IMR-90 (cell line): Measurements from ENCODE around the gene COL18A1. TPM values are rescaled to one million over a fixed set of nuclear protein-coding genes. Genes with fewer than 3 reads are reported as not detected.

Experiments
- ATAC-seq: fragments of 200-7000 bp; cut with Tn5 transposase; 2 replicates; pipeline ENCODE4 v1.9.1; 2020; ENCODE audit warnings: low read depth, mild to moderate bottlenecking, moderate library complexity
- BruUV-seq: library from RNA; stranded (reverse); fragments of 400-500 nt; replicated peaks from 2 replicates; lab custom pipeline; 2021; lab: Mats Ljungman, UMichigan
- CTCF ChIA-PET: fragments of 300-600 bp; formaldehyde crosslinking; extraction: SDS; loops from one replicate; lab custom pipeline; 2021; ENCODE audit warnings: antibody characterized with exemption; lab: Yijun Ruan, JAX
- POLR2A ChIA-PET: fragments of 300-600 bp; sonication (Branson Sonifier 250); formaldehyde crosslinking; loops from one replicate; lab custom pipeline; 2022; ENCODE audit warnings: antibody characterized with exemption; ENCODE audit not compliant: unreplicated experiment; lab: Charles Lee
- DNase-seq: peaks from one replicate; pipeline ENCODE4 v3.0.0; 2013
- H2AFZ ChIP-seq: replicated peaks from 2 replicates; pipeline ENCODE3; 2013; ENCODE audit warnings: low read length, mild to moderate bottlenecking; ENCODE audit not compliant: poor library complexity
- H2AK5ac ChIP-seq: 2 replicates; pipeline ENCODE4 v1.6.1; 2013; ENCODE audit warnings: low read depth, low read length, inconsistent platforms
- H2AK9ac ChIP-seq: replicated peaks from 2 replicates; pipeline ENCODE3; 2013; ENCODE audit warnings: mild to moderate bottlenecking, low read depth, low read length, moderate library complexity; ENCODE audit not compliant: poor library complexity
- H2BK120ac ChIP-seq: 2 replicates; pipeline ENCODE4 v1.6.1; 2013; ENCODE audit warnings: low read depth, low read length, inconsistent platforms
- H2BK15ac ChIP-seq: 3 replicates; pipeline ENCODE4 v1.6.1; 2013; ENCODE audit warnings: low read depth, low read length, inconsistent platforms
- H2BK20ac ChIP-seq: 2 replicates; pipeline ENCODE4 v1.6.1; 2013; ENCODE audit warnings: low read depth, mild to moderate bottlenecking, inconsistent platforms, low read length, moderate library complexity
- H2BK5ac ChIP-seq: 2 replicates; pipeline ENCODE4 v1.6.1; 2013; ENCODE audit warnings: mild to moderate bottlenecking, low read depth, low read length, inconsistent platforms; ENCODE audit not compliant: poor library complexity, severe bottlenecking
- H3K14ac ChIP-seq: replicated peaks from 2 replicates; pipeline ENCODE4 v1.6.1; 2013; ENCODE audit warnings: low read depth, low read length, inconsistent platforms
- H3K18ac ChIP-seq: 2 replicates; pipeline ENCODE4 v1.6.1; 2013; ENCODE audit warnings: low read depth, low read length, control low read depth
- H3K23ac ChIP-seq: 2 replicates; pipeline ENCODE4 v1.6.1; 2013; ENCODE audit warnings: low read depth, low read length, inconsistent platforms
- H3K27ac ChIP-seq: 2 replicates; pipeline ENCODE4 v1.5.1; 2013; ENCODE audit warnings: mild to moderate bottlenecking, control low read depth, low read length; ENCODE audit not compliant: insufficient read depth
- H3K27me3 ChIP-seq: 2 replicates; pipeline ENCODE4 v1.6.1; 2013; ENCODE audit warnings: low read length; ENCODE audit not compliant: control insufficient read depth, insufficient read depth
- H3K36me3 ChIP-seq: 2 replicates; pipeline ENCODE4 v1.6.1; 2013; ENCODE audit warnings: low read length, mixed read lengths; ENCODE audit not compliant: control insufficient read depth, insufficient read depth
- H3K4ac ChIP-seq: 2 replicates; pipeline ENCODE4 v1.6.1; 2013; ENCODE audit warnings: low read depth, low read length, inconsistent platforms
- H3K4me1 ChIP-seq: 2 replicates; pipeline ENCODE4 v1.6.1; 2013; ENCODE audit warnings: low read length, mixed read lengths; ENCODE audit not compliant: control insufficient read depth, insufficient read depth
- H3K4me2 ChIP-seq: 2 replicates; pipeline ENCODE4 v1.6.1; 2013; ENCODE audit warnings: low read depth, mild to moderate bottlenecking, control low read depth, low read length, moderate library complexity
- H3K4me3 ChIP-seq: 2 replicates; pipeline ENCODE4 v1.5.1; 2013; ENCODE audit warnings: low read depth, mild to moderate bottlenecking, control low read depth, low read length, moderate library complexity; ENCODE audit not compliant: insufficient read depth
- H3K56ac ChIP-seq: 2 replicates; pipeline ENCODE4 v1.6.1; 2013; ENCODE audit warnings: low read length, inconsistent platforms; ENCODE audit not compliant: insufficient read depth; ENCODE audit errors: extremely low read depth
- H3K79me1 ChIP-seq, 2 experiments: 2 replicates each; pipeline ENCODE4 v1.6.1; 2013; ENCODE audit warnings: low read length in 2 of 2, inconsistent platforms in 1 of 2, low read depth in 1 of 2
- H3K9ac ChIP-seq: 2 replicates; pipeline ENCODE4 v1.6.1; 2013; ENCODE audit warnings: low read depth, low read length, control low read depth
- H3K9me1 ChIP-seq: 2 replicates; pipeline ENCODE4 v1.6.1; 2013; ENCODE audit warnings: low read length, inconsistent platforms; ENCODE audit not compliant: insufficient read depth
- H3K9me3 ChIP-seq: 2 replicates; pipeline ENCODE4 v1.6.1; 2013; ENCODE audit warnings: low read length; ENCODE audit not compliant: control insufficient read depth, insufficient read depth
- H4K20me1 ChIP-seq: 2 replicates; pipeline ENCODE4 v1.6.1; 2013; ENCODE audit warnings: low read length, inconsistent platforms; ENCODE audit not compliant: insufficient read depth
- H4K5ac ChIP-seq: 2 replicates; pipeline ENCODE4 v1.6.1; 2013; ENCODE audit warnings: mild to moderate bottlenecking, low read depth, low read length, control low read depth
- H4K8ac ChIP-seq, 2 experiments: 2 replicates each; pipeline ENCODE4 v1.6.1; 2013; ENCODE audit warnings: low read depth in 2 of 2, low read length in 2 of 2, control low read depth in 1 of 2, inconsistent platforms in 1 of 2
- H4K91ac ChIP-seq: 2 replicates; pipeline ENCODE4 v1.6.1; 2013; ENCODE audit warnings: low read depth, low read length, inconsistent platforms; ENCODE audit not compliant: insufficient read depth
- BHLHE40 ChIP-seq: fragments of 150-350 bp; IDR thresholded peaks from 2 replicates; pipeline ENCODE4 v1.6.1; 2016; ENCODE audit warnings: mild to moderate bottlenecking, low read depth, low read length
- CEBPB ChIP-seq: IDR thresholded peaks from 2 replicates; pipeline ENCODE4 v1.6.1; 2012; ENCODE audit warnings: low read depth, low read length, improper control_type of control experiment
- FOS ChIP-seq: fragments of 150-350 bp; IDR thresholded peaks from 2 replicates; pipeline ENCODE4 v1.6.1; 2016; ENCODE audit warnings: low read depth, low read length
- MAFK ChIP-seq: IDR thresholded peaks from 2 replicates; pipeline ENCODE4 v1.6.1; 2012; ENCODE audit warnings: low read depth, low read length, improper control_type of control experiment
- MAZ ChIP-seq: IDR thresholded peaks from 2 replicates; pipeline ENCODE4 v1.6.1; 2012; ENCODE audit warnings: low read depth, mild to moderate bottlenecking, low read length, improper control_type of control experiment, moderate library complexity, borderline replicate concordance
- MXI1 ChIP-seq: IDR thresholded peaks from 2 replicates; pipeline ENCODE4 v1.6.1; 2012; ENCODE audit warnings: low read depth, mild to moderate bottlenecking, low read length, moderate library complexity, borderline replicate concordance
- NFE2L2 ChIP-seq: fragments of 150-350 bp; IDR thresholded peaks from 2 replicates; pipeline ENCODE4 v1.6.1; 2016; ENCODE audit warnings: low read depth, mild to moderate bottlenecking, low read length
- POLR2A ChIP-seq: IDR thresholded peaks from 2 replicates; pipeline ENCODE4 v1.6.1; 2012; ENCODE audit warnings: mild to moderate bottlenecking, low read depth, low read length
- RAD21 ChIP-seq: IDR thresholded peaks from 2 replicates; pipeline ENCODE4 v1.6.1; 2012; ENCODE audit warnings: low read length, improper control_type of control experiment
- RFX5 ChIP-seq: IDR thresholded peaks from 2 replicates; pipeline ENCODE4 v1.8.0; 2012; ENCODE audit warnings: low read depth, mild to moderate bottlenecking, low read length, moderate library complexity
- SMC3 ChIP-seq: fragments of 150-350 bp; IDR thresholded peaks from 2 replicates; pipeline ENCODE4 v1.6.1; 2016; ENCODE audit warnings: low read depth, mild to moderate bottlenecking, antibody characterized with exemption, low read length, moderate library complexity
- WGBS, 2 experiments: methylation state at CpG; one replicate each; pipeline versions ENCODE4 v1.1.5 to v1.1.7; 2013; ENCODE audit warnings: missing lambda C conversion rate in 2 of 2; ENCODE audit not compliant: insufficient read length in 1 of 2; ENCODE audit errors: extremely low coverage in 2 of 2; 5-methylcytosine and 5-hydroxymethylcytosine counted together
- dilution Hi-C: fragments of 300-500 bp; cut with HindIII; formaldehyde crosslinking; loops from one replicate; pipeline ENCODE4 v1.14.3; 2018; ENCODE audit warnings: low sequenced_read_pairs; ENCODE audit not compliant: unreplicated experiment
- in situ Hi-C: fragments of 300-500 bp; cut with MboI; formaldehyde crosslinking; loops from 3 replicates; pipeline ENCODE4 v1.14.3; 2019; ENCODE audit warnings: low sequenced_read_pairs, inconsistent platforms, mixed read lengths
- intact Hi-C: fragments of 100-400 bp; cut with micrococcal nuclease; formaldehyde crosslinking; loops from 2 replicates; pipeline ENCODE4 v1.10.0; 2022
- polyA plus RNA-seq, 3 experiments: library from polyadenylated mRNA; depleted of rRNA; stranded (reverse); fragments of >200 nt; gene quantifications; 2 replicates each; pipeline ENCODE4 v1.2.3, GENCODE V29; 2012; ENCODE audit warnings: low replicate concordance in 1 of 3
- total RNA-seq: library from RNA; depleted of rRNA; stranded (reverse); fragments of >200 nt; gene quantifications from 2 replicates; pipeline ENCODE4 v1.2.3, GENCODE V29; 2012
- TF ChIP-seq, protein P1 (sequence below): conservative IDR thresholded peaks from 2 replicates; pipeline ENCODE4 v1.5.1; 2012; ENCODE audit warnings: mild to moderate bottlenecking, low read depth, low read length, improper control_type of control experiment
- TF ChIP-seq, protein P2 (sequence below): fragments of 150-350 bp; IDR thresholded peaks from 2 replicates; pipeline ENCODE4 v1.6.1; 2016; ENCODE audit warnings: low read depth, mild to moderate bottlenecking, low read length, moderate library complexity, borderline replicate concordance
- TF ChIP-seq, protein P3 (sequence below): fragments of 150-350 bp; IDR thresholded peaks from 2 replicates; pipeline ENCODE4 v1.6.1; 2017; ENCODE audit warnings: mild to moderate bottlenecking, antibody characterized with exemption, low read length, low read depth

The COL18A1 gene
- total and polyA plus RNA-seq, 2 of the 4 experiments (the other 2 are of a cell fraction), result 4.3 to 46.7 TPM

DNA sequence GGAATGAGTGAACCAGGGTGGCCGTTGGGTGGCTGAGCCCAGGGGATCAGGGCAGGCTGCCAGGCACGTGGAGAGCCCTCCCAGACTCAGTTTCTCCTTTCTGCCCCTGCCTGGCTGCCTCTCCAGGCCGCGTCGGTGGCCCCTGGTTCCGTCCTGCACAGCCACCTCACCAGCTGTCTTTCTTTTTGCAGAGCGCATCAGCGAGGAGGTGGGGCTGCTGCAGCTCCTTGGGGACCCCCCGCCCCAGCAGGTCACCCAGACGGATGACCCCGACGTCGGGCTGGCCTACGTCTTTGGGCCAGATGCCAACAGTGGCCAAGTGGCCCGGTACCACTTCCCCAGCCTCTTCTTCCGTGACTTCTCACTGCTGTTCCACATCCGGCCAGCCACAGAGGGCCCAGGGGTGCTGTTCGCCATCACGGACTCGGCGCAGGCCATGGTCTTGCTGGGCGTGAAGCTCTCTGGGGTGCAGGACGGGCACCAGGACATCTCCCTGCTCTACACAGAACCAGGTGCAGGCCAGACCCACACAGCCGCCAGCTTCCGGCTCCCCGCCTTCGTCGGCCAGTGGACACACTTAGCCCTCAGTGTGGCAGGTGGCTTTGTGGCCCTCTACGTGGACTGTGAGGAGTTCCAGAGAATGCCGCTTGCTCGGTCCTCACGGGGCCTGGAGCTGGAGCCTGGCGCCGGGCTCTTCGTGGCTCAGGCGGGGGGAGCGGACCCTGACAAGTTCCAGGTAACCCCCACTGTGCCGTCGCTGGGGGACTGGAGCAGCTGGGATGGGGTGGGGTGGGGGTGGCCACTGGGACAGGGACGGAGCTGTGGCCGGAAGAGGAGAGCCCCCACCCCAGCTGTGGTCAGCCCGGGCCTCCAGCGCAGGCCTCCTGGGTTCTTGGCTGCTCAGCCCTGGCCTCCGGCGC is 63.3 kb downstream of the COL18A1 start:
- BruUV-seq, result no TSS peak
- TF ChIP-seq, protein P1, sequence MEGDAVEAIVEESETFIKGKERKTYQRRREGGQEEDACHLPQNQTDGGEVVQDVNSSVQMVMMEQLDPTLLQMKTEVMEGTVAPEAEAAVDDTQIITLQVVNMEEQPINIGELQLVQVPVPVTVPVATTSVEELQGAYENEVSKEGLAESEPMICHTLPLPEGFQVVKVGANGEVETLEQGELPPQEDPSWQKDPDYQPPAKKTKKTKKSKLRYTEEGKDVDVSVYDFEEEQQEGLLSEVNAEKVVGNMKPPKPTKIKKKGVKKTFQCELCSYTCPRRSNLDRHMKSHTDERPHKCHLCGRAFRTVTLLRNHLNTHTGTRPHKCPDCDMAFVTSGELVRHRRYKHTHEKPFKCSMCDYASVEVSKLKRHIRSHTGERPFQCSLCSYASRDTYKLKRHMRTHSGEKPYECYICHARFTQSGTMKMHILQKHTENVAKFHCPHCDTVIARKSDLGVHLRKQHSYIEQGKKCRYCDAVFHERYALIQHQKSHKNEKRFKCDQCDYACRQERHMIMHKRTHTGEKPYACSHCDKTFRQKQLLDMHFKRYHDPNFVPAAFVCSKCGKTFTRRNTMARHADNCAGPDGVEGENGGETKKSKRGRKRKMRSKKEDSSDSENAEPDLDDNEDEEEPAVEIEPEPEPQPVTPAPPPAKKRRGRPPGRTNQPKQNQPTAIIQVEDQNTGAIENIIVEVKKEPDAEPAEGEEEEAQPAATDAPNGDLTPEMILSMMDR, result no peak
- TF ChIP-seq RAD21 (no peak), MXI1 (no peak), MAZ (no peak), BHLHE40 (no peak), MAFK (no peak), CEBPB (no peak), POLR2A (no peak), NFE2L2 (no peak), SMC3 (no peak), FOS (no peak), RFX5 (no peak)
- TF ChIP-seq, protein P2, sequence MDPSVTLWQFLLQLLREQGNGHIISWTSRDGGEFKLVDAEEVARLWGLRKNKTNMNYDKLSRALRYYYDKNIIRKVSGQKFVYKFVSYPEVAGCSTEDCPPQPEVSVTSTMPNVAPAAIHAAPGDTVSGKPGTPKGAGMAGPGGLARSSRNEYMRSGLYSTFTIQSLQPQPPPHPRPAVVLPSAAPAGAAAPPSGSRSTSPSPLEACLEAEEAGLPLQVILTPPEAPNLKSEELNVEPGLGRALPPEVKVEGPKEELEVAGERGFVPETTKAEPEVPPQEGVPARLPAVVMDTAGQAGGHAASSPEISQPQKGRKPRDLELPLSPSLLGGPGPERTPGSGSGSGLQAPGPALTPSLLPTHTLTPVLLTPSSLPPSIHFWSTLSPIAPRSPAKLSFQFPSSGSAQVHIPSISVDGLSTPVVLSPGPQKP, result no peak
- TF ChIP-seq, protein P3, sequence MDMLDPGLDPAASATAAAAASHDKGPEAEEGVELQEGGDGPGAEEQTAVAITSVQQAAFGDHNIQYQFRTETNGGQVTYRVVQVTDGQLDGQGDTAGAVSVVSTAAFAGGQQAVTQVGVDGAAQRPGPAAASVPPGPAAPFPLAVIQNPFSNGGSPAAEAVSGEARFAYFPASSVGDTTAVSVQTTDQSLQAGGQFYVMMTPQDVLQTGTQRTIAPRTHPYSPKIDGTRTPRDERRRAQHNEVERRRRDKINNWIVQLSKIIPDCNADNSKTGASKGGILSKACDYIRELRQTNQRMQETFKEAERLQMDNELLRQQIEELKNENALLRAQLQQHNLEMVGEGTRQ, result no peak

More for the DNA sequence above, 63.3 kb downstream of the COL18A1 start:
- Histone ChIP-seq H3K9me1 (peaks cover 11% of the 10 kb centered on the region; the same call in 1 of the 2 replicates), H2BK15ac (no peak overlapping the region), H3K36me3 (peaks cover 14% of the 10 kb centered on the region), H4K91ac (no peak overlapping the region), H3K27ac (no peak overlapping the region), H3K9ac (no peak overlapping the region), H3K18ac (no peak overlapping the region), H3K9me3 (no peaks in the 10 kb centered on the region), H3K27me3 (no peaks in the 10 kb centered on the region), H4K20me1 (peaks cover 66% of the 10 kb centered on the region), H2AFZ (no peak overlapping the region), H3K79me1 (peaks cover 4 to 68% of the 10 kb centered on the region in 2 experiments; a peak in 3 of 4 replicates), H4K8ac (no peak overlapping the region), H4K5ac (no peak overlapping the region), H2AK5ac (no peak overlapping the region), H2AK9ac (peak overlapping the region; percentile 34), H3K4me3 (no peak overlapping the region), H3K56ac (no peak overlapping the region), H3K4me1 (peaks cover 24% of the 10 kb centered on the region), H2BK120ac (no peak overlapping the region), H3K23ac (no peak overlapping the region), H2BK20ac (no peak overlapping the region), H2BK5ac (no peak overlapping the region), H3K14ac (no peak overlapping the region), H3K4me2 (no peak overlapping the region), H3K4ac (peak overlapping the region; percentile 13; the same call in 1 of the 2 replicates)
- ATAC-seq (no peak), DNase-seq (no peak)
- dilution Hi-C loops (no loop called here), intact Hi-C loops (no loop called here), in situ Hi-C loops (loop anchor here (10.0 kb wide), 1 partner anchor 356 kb away; no protein-coding TSS in a partner anchor)
- POLR2A ChIA-PET, result no interaction called here
- WGBS, 2 experiments, result 86% methylated on average over 23 of the region's 45 CpGs; no CpG with 5 or more reads in 1 of the 2 experiments
- CTCF ChIA-PET, result no interaction called here
